Neutrophil (primary cell): ENCODE data around the gene GATA5.

Source experiments
- H3K27ac ChIP-seq: fragments of 200-600 bp; sonication (generic); 2 replicates; pipeline ENCODE4 v1.5.1; 2016; ENCODE audit warnings: mild to moderate bottlenecking, moderate library complexity
- H3K27me3 ChIP-seq: fragments of 200-600 bp; sonication (generic); 2 replicates; pipeline ENCODE4 v1.6.0; 2016; ENCODE audit warnings: mild to moderate bottlenecking
- H3K36me3 ChIP-seq: fragments of 200-600 bp; sonication (generic); 2 replicates; pipeline ENCODE4 v1.5.1; 2017
- H3K4me1 ChIP-seq, 2 experiments: fragments of 200-600 bp in 1 of 2; sonication (generic) in 1 of 2; 1 replicate in 1 of 2; 2 replicates in 1 of 2; pipeline versions ENCODE4 v1.5.1 to v1.6.1; 2013 to 2016; ENCODE audit warnings: low read depth in 1 of 2, low read length in 1 of 2, mild to moderate bottlenecking in 1 of 2, moderate library complexity in 1 of 2; ENCODE audit not compliant: control insufficient read depth in 1 of 2, insufficient read depth in 1 of 2
- H3K4me3 ChIP-seq, 2 experiments: fragments of 200-600 bp in 1 of 2; sonication (generic) in 1 of 2; 1 replicate in 1 of 2; 2 replicates in 1 of 2; pipeline ENCODE4 v1.5.1; 2013 to 2016; ENCODE audit warnings: low read depth in 1 of 2, low read length in 1 of 2, mild to moderate bottlenecking in 1 of 2, moderate library complexity in 1 of 2
- H3K9me3 ChIP-seq: fragments of 200-600 bp; sonication (generic); 2 replicates; pipeline ENCODE4 v1.5.1; 2016
- CTCF ChIP-seq: fragments of 200-600 bp; sonication (generic); IDR thresholded peaks from 2 replicates; pipeline ENCODE4 v1.5.1; 2016; ENCODE audit warnings: antibody characterized with exemption

GATA5 gene

GRCh38 chr20:62499758-62500236, 24.0 kb upstream of the GATA5 start:
- no peaks in the 10 kb centered on the region for H3K9me3 ChIP-seq
- H3K27me3 ChIP-seq, result peaks cover 23% of the 10 kb centered on the region
- H3K36me3 ChIP-seq, result no peaks in the 10 kb centered on the region
- no peak overlapping the region for H3K27ac ChIP-seq
- no peak for TF ChIP-seq CTCF
- peaks cover 17 to 27% of the 10 kb centered on the region in 2 experiments for H3K4me1 ChIP-seq
- H3K4me3 ChIP-seq, result no peak overlapping the region

GRCh38 chr20:62498874-62499273, 23.1 kb upstream of the GATA5 start:
- no peaks in the 10 kb centered on the region for H3K36me3 ChIP-seq
- no peak overlapping the region for H3K27ac ChIP-seq
- H3K4me3 ChIP-seq, result no peak overlapping the region
- H3K27me3 ChIP-seq, result peaks cover 23% of the 10 kb centered on the region
- peaks cover 17 to 27% of the 10 kb centered on the region in 2 experiments for H3K4me1 ChIP-seq
- no peak for TF ChIP-seq CTCF
- no peaks in the 10 kb centered on the region for H3K9me3 ChIP-seq

GRCh38 chr20:62496568-62497218, 20.9 kb upstream of the GATA5 start:
- no peaks in the 10 kb centered on the region for H3K9me3 ChIP-seq
- H3K36me3 ChIP-seq, result no peaks in the 10 kb centered on the region
- no peak for TF ChIP-seq CTCF
- peaks cover 23% of the 10 kb centered on the region for H3K27me3 ChIP-seq
- H3K27ac ChIP-seq, result no peak overlapping the region
- H3K4me3 ChIP-seq, result no peak overlapping the region
- H3K4me1 ChIP-seq, result peaks cover 7 to 15% of the 10 kb centered on the region in 2 experiments

- peaks cover 23% of the 10 kb centered on the region for H3K27me3 ChIP-seq
- H3K9me3 ChIP-seq, result no peaks in the 10 kb centered on the region
- no peak overlapping the region for H3K4me3 ChIP-seq
- H3K36me3 ChIP-seq, result no peaks in the 10 kb centered on the region
- H3K27ac ChIP-seq, result no peak overlapping the region
- H3K4me1 ChIP-seq, result peaks cover 0 to 8% of the 10 kb centered on the region in 2 experiments
- no peak for TF ChIP-seq CTCF
Measured at GRCh38 chr20:62495749-62496567, 20.2 kb upstream of the GATA5 start.

- H3K36me3 ChIP-seq, result no peaks in the 10 kb centered on the region
- no peaks in the 10 kb centered on the region for H3K9me3 ChIP-seq
- no peak for TF ChIP-seq CTCF
- peaks cover 0 to 3% of the 10 kb centered on the region in 2 experiments for H3K4me1 ChIP-seq
- H3K27ac ChIP-seq, result no peak overlapping the region
- peaks cover 23% of the 10 kb centered on the region for H3K27me3 ChIP-seq
- no peak overlapping the region for H3K4me3 ChIP-seq
Measured at GRCh38 chr20:62494980-62495748, 19.4 kb upstream of the GATA5 start.
